ENCODE results near the gene GTPBP4. TPM values are rescaled to one million over a fixed set of nuclear protein-coding genes. Genes with fewer than 3 reads are reported as not detected.

Gene GTPBP4
- total RNA-seq, 2 donors from 2014 or later = 15.6 to 39.9 TPM

DNA sequence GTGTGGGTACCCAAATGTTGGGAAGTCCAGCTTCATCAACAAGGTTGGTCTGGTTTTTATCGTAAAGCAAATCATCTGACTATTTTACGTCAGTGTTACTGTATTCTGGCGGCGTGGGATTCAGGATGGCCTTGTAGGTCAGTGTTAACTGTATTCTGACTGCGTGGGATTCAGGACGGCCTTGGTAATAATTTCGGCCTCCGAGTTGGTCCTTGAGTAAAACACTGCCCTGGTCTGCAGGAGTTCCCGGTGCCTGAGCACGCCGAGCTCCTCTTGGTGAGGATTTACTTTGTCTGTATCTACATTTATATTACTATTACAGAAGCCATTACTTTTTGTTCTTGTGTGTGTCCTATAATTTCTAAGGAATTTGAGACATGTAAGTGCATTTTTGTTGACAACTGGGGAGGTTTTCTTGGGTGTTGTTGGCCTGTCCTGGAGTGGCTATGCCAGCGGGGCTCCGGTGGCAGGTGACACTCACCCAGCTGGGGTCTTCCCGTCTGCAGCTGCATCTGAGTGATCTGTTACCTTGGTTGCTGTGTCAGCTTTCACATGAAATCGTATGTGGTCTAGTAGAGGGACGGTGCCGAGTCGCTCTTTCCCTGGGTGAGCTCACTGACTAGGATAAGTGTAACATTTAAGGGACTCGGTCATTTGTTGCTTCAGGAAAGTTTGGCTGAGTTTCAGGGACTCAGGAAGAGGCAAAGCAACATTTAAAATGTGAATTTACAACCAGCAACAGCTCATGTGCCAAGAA is 9.2 kb downstream of the GTPBP4 start:
- WGBS = 83% methylated on average over 19 of the region's 19 CpGs
- Histone ChIP-seq H3K36me3 (peaks cover 7 to 31% of the 10 kb centered on the region in 2 donors), H3K4me3 (no peak overlapping the region), H3K9me3 (no peaks in the 10 kb centered on the region), H3K27ac (no peak overlapping the region), H3K27me3 (replicated peaks; ENCODE audit: insufficient read depth) (no peaks in the 10 kb centered on the region), H3K4me1 (replicated peaks) (no peaks in the 10 kb centered on the region)
- intact Hi-C loops (cut with DNase I) = no loop called here
- TF ChIP-seq POLR2AphosphoS5 (IDR thresholded peaks at IDR 0.05) (no peak), POLR2A (IDR thresholded peaks at IDR 0.05) (no peak)
- TF ChIP-seq, protein P1, sequence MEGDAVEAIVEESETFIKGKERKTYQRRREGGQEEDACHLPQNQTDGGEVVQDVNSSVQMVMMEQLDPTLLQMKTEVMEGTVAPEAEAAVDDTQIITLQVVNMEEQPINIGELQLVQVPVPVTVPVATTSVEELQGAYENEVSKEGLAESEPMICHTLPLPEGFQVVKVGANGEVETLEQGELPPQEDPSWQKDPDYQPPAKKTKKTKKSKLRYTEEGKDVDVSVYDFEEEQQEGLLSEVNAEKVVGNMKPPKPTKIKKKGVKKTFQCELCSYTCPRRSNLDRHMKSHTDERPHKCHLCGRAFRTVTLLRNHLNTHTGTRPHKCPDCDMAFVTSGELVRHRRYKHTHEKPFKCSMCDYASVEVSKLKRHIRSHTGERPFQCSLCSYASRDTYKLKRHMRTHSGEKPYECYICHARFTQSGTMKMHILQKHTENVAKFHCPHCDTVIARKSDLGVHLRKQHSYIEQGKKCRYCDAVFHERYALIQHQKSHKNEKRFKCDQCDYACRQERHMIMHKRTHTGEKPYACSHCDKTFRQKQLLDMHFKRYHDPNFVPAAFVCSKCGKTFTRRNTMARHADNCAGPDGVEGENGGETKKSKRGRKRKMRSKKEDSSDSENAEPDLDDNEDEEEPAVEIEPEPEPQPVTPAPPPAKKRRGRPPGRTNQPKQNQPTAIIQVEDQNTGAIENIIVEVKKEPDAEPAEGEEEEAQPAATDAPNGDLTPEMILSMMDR (IDR thresholded peaks at IDR 0.05) = no peak
- DNase-seq (ENCODE audit: low spot score) = no peak

DNA sequence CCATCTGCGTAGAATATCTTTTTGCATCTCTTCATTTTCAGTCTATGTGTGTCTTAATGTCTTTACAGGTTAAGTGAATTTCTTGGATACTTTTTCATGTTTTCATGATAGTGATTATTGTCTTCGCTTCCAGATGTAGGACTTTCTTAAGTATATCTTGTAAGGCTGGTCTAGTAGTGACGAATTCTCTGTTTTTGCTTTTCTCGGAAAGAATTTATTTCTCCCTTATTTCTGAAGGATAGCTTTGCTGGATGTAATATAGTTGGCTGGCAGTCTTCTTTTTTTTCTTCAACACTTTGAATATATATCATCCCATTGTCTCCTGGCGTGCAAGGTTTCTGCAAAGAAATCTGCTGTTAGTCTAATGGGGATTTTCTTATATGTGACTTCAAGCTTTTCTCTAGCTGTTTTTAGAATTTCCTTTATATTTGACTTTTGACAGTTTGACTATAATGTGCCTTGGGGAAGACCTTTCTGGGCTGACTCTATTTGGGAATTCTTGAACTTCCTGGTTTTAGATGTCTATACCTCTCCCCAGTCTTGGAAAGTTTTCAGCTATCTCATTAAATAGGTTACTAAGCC is 14.3 kb downstream of the GTPBP4 start:
- intact Hi-C loops (cut with DNase I) = no loop called here
- no peaks in the 10 kb centered on the region for H3K9me3 ChIP-seq
- no peak overlapping the region for H3K27ac ChIP-seq
- 95% methylated on average over 5 of the region's 5 CpGs for WGBS
- no peak for DNase-seq (ENCODE audit: low spot score)
- TF ChIP-seq, protein P1 (IDR thresholded peaks at IDR 0.05) = no peak
- no peaks in the 10 kb centered on the region for H3K27me3 ChIP-seq (replicated peaks; ENCODE audit: insufficient read depth)
- no peaks in the 10 kb centered on the region for H3K4me1 ChIP-seq (replicated peaks)
- H3K36me3 ChIP-seq = peaks cover 11 to 31% of the 10 kb centered on the region in 2 donors
- no peak overlapping the region for H3K4me3 ChIP-seq

DNA sequence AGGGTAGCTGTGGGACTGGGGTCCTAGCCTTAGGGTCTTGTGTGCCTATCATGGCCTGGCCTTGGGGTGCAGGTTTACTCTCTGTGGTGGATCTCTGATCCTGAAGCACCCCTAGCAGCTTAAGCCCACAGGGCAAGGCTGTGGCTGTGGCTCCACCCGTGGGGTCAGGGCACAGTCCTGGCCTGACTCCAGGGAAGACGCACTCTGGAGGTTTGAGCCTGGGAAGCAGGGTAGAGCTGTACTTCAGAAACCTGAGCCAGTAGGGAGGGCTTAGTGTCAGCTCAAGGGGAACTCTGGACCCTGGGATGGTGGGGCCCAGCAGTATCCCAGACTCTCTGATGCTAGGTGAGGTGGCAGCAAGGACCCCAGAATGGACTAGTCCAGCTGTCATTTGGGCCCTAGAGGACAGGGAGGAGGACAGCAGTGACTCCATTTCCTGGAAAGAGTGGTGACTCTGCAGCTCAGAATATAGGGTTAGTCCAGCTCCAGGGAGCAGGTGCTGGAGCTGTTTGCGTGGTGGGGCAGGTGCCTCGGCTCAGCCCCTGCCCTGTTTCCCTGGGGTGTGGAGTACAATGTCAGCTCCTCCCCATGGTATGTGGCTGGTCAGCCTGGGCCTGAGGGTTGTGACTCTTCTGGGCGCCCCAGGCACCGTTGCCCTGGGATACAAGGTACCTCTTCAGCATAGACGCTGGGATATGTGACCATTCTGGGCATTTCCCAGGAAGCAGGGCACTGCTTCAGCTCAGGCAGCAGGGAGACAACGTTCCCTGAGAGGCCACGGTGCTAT is 15.8 kb downstream of the GTPBP4 start:
- 97% methylated on average over 8 of the region's 9 CpGs for WGBS
- H3K36me3 ChIP-seq = peaks cover 11 to 30% of the 10 kb centered on the region in 2 donors
- no peaks in the 10 kb centered on the region for H3K9me3 ChIP-seq
- H3K4me1 ChIP-seq (replicated peaks) = no peaks in the 10 kb centered on the region
- DNase-seq (ENCODE audit: low spot score) = no peak
- TF ChIP-seq POLR2A (IDR thresholded peaks at IDR 0.05) (no peak), POLR2AphosphoS5 (IDR thresholded peaks at IDR 0.05) (no peak)
- TF ChIP-seq, protein P1 (IDR thresholded peaks at IDR 0.05) = no peak
- no peak overlapping the region for H3K4me3 ChIP-seq
- no peaks in the 10 kb centered on the region for H3K27me3 ChIP-seq (replicated peaks; ENCODE audit: insufficient read depth)
- no peak overlapping the region for H3K27ac ChIP-seq
- intact Hi-C loops (cut with DNase I) = no loop called here

DNA sequence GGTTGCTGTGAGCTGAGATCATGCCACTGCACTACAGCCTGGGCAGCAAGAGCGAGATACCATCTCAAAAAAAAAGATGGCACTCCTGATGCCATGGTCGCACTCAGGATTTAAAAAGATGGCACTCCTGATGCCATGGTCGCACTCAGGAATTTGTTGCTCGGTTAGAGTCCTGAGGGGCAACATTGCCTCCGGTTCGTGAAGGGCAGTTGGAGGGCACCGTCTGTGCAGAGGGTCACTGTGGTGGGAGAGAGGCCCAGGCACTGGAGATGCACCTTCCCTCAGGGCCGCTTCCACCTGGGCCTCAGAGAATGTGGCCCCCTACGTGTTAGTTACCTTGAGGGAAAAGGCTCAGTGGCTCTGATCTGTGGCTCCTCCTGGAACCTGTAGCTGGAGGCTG is 18.3 kb downstream of the GTPBP4 start:
- no peak for DNase-seq (ENCODE audit: low spot score)
- no peak for TF ChIP-seq POLR2AphosphoS5 (IDR thresholded peaks at IDR 0.05)
- no peak for TF ChIP-seq POLR2A (IDR thresholded peaks at IDR 0.05)
- TF ChIP-seq, protein P1 (IDR thresholded peaks at IDR 0.05) = no peak
- Histone ChIP-seq H3K4me1 (replicated peaks) (no peaks in the 10 kb centered on the region), H3K27ac (no peak overlapping the region), H3K27me3 (replicated peaks; ENCODE audit: insufficient read depth) (no peaks in the 10 kb centered on the region), H3K9me3 (no peaks in the 10 kb centered on the region), H3K4me3 (no peak overlapping the region), H3K36me3 (peaks cover 7 to 11% of the 10 kb centered on the region in 2 donors)
- WGBS = 95% methylated on average over 9 of the region's 9 CpGs
- intact Hi-C loops (cut with DNase I) = no loop called here

Measured in prostate gland (tissue), 2 donors.